SK-N-SH treated with all-trans-retinoic acid at 6 μM for 48 hours (cell line): ENCODE measurements around the gene PALB2.
"Not testable (repeated sequence)": the region's sequence is repeated elsewhere in the genome, so short reads cannot be mapped to it uniquely, and the experiment has no call there.

Experiments
- ATAC-seq: fragments of 200-7000 bp; cut with Tn5 transposase; 3 replicates; pipeline ENCODE4 v1.9.1; 2020; ENCODE audit warnings: mild to moderate bottlenecking, moderate library complexity
- ARNTL ChIP-seq: fragments of 450-650 bp; formaldehyde crosslinking; IDR thresholded peaks from 2 replicates; pipeline ENCODE4 v1.5.0; 2020; ENCODE audit warnings: low read depth, mild to moderate bottlenecking, moderate library complexity, borderline replicate concordance
- BACH2 ChIP-seq: fragments of 250-450 bp; sonication (Bioruptor Pico); IDR thresholded peaks from 2 replicates; pipeline ENCODE4 v1.9.0; 2021; ENCODE audit warnings: mild to moderate bottlenecking, borderline replicate concordance
- CSDC2 ChIP-seq: fragments of 250-450 bp; sonication (Bioruptor Pico); IDR thresholded peaks from 2 replicates; pipeline ENCODE4 v1.5.0; 2020; ENCODE audit warnings: mild to moderate bottlenecking, moderate library complexity
- ESRRG ChIP-seq: fragments of 250-450 bp; sonication (Bioruptor Pico); IDR thresholded peaks from 2 replicates; pipeline ENCODE4 v1.6.1; 2021; ENCODE audit warnings: mild to moderate bottlenecking
- GLIS3 ChIP-seq: fragments of 250-450 bp; sonication (Bioruptor Pico); IDR thresholded peaks from 2 replicates; pipeline ENCODE4 v1.5.0; 2020; ENCODE audit warnings: mild to moderate bottlenecking, moderate library complexity
- PATZ1 ChIP-seq: fragments of 250-450 bp; sonication (Bioruptor Pico); IDR thresholded peaks from 2 replicates; pipeline ENCODE4 v1.8.0; 2020; ENCODE audit warnings: mild to moderate bottlenecking, moderate library complexity, borderline replicate concordance
- PPARA ChIP-seq: fragments of 250-450 bp; sonication (Bioruptor Pico); IDR thresholded peaks from 2 replicates; pipeline ENCODE4 v1.5.0; 2020; ENCODE audit warnings: mild to moderate bottlenecking, borderline replicate concordance
- RARB ChIP-seq: fragments of 250-450 bp; sonication (Bioruptor Pico); IDR thresholded peaks from 2 replicates; pipeline ENCODE4 v1.8.0; 2021; ENCODE audit warnings: mild to moderate bottlenecking, moderate library complexity
- SNAI2 ChIP-seq: fragments of 250-450 bp; sonication (Bioruptor Pico); IDR thresholded peaks from 2 replicates; pipeline ENCODE4 v1.5.0; 2020; ENCODE audit warnings: mild to moderate bottlenecking, moderate library complexity
- TCF4 ChIP-seq: fragments of 250-450 bp; sonication (Bioruptor Pico); IDR thresholded peaks from 2 replicates; pipeline ENCODE4 v1.8.0; 2021; ENCODE audit warnings: mild to moderate bottlenecking, moderate library complexity, borderline replicate concordance
- ZC3H10 ChIP-seq: fragments of 250-450 bp; sonication (Bioruptor Pico); IDR thresholded peaks from 2 replicates; pipeline ENCODE4 v1.5.1; 2021; ENCODE audit warnings: mild to moderate bottlenecking, moderate library complexity
- ZFP3 ChIP-seq: fragments of 250-450 bp; sonication (Bioruptor Pico); IDR thresholded peaks from 2 replicates; pipeline ENCODE4 v1.5.0; 2020; ENCODE audit warnings: mild to moderate bottlenecking, moderate library complexity
- ZFP30 ChIP-seq: fragments of 450-650 bp; formaldehyde crosslinking; IDR thresholded peaks from 2 replicates; pipeline ENCODE4 v1.5.0; 2022; ENCODE audit warnings: mild to moderate bottlenecking, moderate library complexity
- ZNF565 ChIP-seq: fragments of 450-650 bp; formaldehyde crosslinking; conservative IDR thresholded peaks from 2 replicates; pipeline ENCODE4 v1.5.0; 2020; ENCODE audit warnings: low read depth, mild to moderate bottlenecking, moderate library complexity
- ZNF70 ChIP-seq: fragments of 450-650 bp; formaldehyde crosslinking; IDR thresholded peaks from 2 replicates; pipeline ENCODE4 v1.5.0; 2020; ENCODE audit warnings: mild to moderate bottlenecking, moderate library complexity
- ZNF8 ChIP-seq: fragments of 450-650 bp; formaldehyde crosslinking; IDR thresholded peaks from 2 replicates; pipeline ENCODE4 v1.5.0; 2020; ENCODE audit warnings: mild to moderate bottlenecking, moderate library complexity
- TF ChIP-seq, protein P1 (sequence below): fragments of 250-450 bp; sonication (Bioruptor Pico); IDR thresholded peaks from 2 replicates; pipeline ENCODE4 v1.5.1; 2021; ENCODE audit warnings: mild to moderate bottlenecking, moderate library complexity
- TF ChIP-seq, protein P2 (sequence below): fragments of 250-450 bp; sonication (Bioruptor Pico); IDR thresholded peaks from 2 replicates; pipeline ENCODE4 v1.8.0; 2021; ENCODE audit warnings: low read depth, mild to moderate bottlenecking, moderate library complexity, borderline replicate concordance
- TF ChIP-seq, protein P3 (sequence below): fragments of 250-450 bp; sonication (Bioruptor Pico); IDR thresholded peaks from 2 replicates; pipeline ENCODE4 v1.5.1; 2020; ENCODE audit warnings: low read depth, mild to moderate bottlenecking, moderate library complexity

PALB2 gene

GRCh38 chr16:23635958-23636357 is 5.2 kb downstream of the PALB2 start:
- no peak for ATAC-seq
- no peak for TF ChIP-seq ZNF70 (CRISPR knock-in tag)
- no peak for TF ChIP-seq PATZ1 (CRISPR knock-in tag)
- TF ChIP-seq SNAI2 (CRISPR knock-in tag), result no peak
- no peak for TF ChIP-seq ESRRG (CRISPR knock-in tag)
- no peak for TF ChIP-seq ARNTL (CRISPR knock-in tag)
- no peak for TF ChIP-seq ZFP3 (CRISPR knock-in tag)
- no peak for TF ChIP-seq BACH2 (CRISPR knock-in tag)
- TF ChIP-seq, protein P1, sequence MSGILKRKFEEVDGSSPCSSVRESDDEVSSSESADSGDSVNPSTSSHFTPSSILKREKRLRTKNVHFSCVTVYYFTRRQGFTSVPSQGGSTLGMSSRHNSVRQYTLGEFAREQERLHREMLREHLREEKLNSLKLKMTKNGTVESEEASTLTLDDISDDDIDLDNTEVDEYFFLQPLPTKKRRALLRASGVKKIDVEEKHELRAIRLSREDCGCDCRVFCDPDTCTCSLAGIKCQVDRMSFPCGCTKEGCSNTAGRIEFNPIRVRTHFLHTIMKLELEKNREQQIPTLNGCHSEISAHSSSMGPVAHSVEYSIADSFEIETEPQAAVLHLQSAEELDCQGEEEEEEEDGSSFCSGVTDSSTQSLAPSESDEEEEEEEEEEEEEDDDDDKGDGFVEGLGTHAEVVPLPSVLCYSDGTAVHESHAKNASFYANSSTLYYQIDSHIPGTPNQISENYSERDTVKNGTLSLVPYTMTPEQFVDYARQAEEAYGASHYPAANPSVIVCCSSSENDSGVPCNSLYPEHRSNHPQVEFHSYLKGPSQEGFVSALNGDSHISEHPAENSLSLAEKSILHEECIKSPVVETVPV (CRISPR knock-in tag), result no peak
- no peak for TF ChIP-seq CSDC2 (CRISPR knock-in tag)
- TF ChIP-seq GLIS3, result no peak
- TF ChIP-seq TCF4 (CRISPR knock-in tag), result no peak
- no peak for TF ChIP-seq ZC3H10 (CRISPR knock-in tag)
- no peak for TF ChIP-seq ZFP30
- TF ChIP-seq RARB, result no peak
- TF ChIP-seq, protein P2, sequence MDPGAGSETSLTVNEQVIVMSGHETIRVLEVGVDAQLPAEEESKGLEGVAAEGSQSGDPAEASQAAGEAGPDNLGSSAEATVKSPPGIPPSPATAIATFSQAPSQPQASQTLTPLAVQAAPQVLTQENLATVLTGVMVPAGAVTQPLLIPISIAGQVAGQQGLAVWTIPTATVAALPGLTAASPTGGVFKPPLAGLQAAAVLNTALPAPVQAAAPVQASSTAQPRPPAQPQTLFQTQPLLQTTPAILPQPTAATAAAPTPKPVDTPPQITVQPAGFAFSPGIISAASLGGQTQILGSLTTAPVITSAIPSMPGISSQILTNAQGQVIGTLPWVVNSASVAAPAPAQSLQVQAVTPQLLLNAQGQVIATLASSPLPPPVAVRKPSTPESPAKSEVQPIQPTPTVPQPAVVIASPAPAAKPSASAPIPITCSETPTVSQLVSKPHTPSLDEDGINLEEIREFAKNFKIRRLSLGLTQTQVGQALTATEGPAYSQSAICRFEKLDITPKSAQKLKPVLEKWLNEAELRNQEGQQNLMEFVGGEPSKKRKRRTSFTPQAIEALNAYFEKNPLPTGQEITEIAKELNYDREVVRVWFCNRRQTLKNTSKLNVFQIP (CRISPR knock-in tag), result no peak

GRCh38 chr16:23634461-23635036 is 6.6 kb downstream of the PALB2 start:
- TF ChIP-seq SNAI2 (CRISPR knock-in tag) (no peak), PPARA (CRISPR knock-in tag) (no peak), GLIS3 (no peak), ESRRG (CRISPR knock-in tag) (no peak), ZC3H10 (CRISPR knock-in tag) (no peak), PATZ1 (CRISPR knock-in tag) (no peak), ZNF565 (CRISPR knock-in tag) (no peak), ZNF8 (CRISPR knock-in tag) (no peak), ZFP3 (CRISPR knock-in tag) (no peak)
- TF ChIP-seq, protein P3, sequence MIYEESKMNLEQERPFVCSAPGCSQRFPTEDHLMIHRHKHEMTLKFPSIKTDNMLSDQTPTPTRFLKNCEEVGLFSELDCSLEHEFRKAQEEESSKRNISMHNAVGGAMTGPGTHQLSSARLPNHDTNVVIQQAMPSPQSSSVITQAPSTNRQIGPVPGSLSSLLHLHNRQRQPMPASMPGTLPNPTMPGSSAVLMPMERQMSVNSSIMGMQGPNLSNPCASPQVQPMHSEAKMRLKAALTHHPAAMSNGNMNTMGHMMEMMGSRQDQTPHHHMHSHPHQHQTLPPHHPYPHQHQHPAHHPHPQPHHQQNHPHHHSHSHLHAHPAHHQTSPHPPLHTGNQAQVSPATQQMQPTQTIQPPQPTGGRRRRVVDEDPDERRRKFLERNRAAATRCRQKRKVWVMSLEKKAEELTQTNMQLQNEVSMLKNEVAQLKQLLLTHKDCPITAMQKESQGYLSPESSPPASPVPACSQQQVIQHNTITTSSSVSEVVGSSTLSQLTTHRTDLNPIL (CRISPR knock-in tag), result no peak
- TF ChIP-seq, protein P2 (CRISPR knock-in tag), result no peak
- ATAC-seq, result no peak

DNA sequence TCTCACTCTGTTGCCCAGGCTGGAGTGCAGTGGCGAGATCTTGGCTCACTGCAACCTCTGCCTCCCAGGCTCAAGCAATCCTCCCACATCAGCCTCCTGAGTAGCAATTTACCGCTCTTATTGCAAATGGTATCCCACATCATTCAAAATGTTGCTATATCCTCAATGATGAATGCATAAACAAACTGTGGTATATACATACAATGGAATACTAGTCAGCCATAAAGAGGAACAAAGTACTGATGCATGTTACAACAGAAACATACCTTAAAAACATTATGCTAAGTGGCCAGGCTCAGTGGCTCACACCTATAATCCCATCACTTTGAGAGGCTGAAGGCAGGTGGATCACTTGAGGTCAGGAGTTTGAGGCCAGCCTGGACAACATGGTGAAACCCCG is 9.2 kb downstream of the PALB2 start:
- peak; percentile 65; the same call in 1 of the 2 replicates for TF ChIP-seq ZNF8 (CRISPR knock-in tag)
- TF ChIP-seq, all 23 proteins: peak for 1; not testable (repeated sequence) for 22
- ATAC-seq, result not testable (repeated sequence)
